Gastrocnemius medialis (tissue), 4 donors: Measurements from ENCODE around the gene SMARCAL1. TPM values are rescaled to one million over a fixed set of nuclear protein-coding genes. Genes with fewer than 3 reads are reported as not detected.

Experiments used
- ATAC-seq, 2 donors: fragments of 150-250 bp; one replicate each; pipeline ENCODE4 v1.9.1; 2016
- DNase-seq, 2 donors: peaks; one replicate each; pipeline ENCODE4 v3.0.0-alpha.2; 2019
- H3K27ac ChIP-seq, 4 donors: fragments of 200-600 bp; sonication (generic); 1 replicate in 1 of 4; 2 replicates in 3 of 4; pipeline ENCODE4 v1.5.1; 2016 to 2018; ENCODE audit warnings: mild to moderate bottlenecking in 2 of 4, moderate library complexity in 1 of 4
- H3K27me3 ChIP-seq, 3 donors: fragments of 200-600 bp; sonication (generic) in 2 of 3; 1 replicate in 1 of 3; 2 replicates in 2 of 3; pipeline versions ENCODE4 v1.5.1 to v1.6.0; 2016 to 2019; ENCODE audit warnings: mild to moderate bottlenecking in 1 of 3, moderate library complexity in 1 of 3
- H3K36me3 ChIP-seq, 2 donors: fragments of 200-600 bp; sonication (generic) in 1 of 2; one replicate each; pipeline ENCODE4 v1.5.1; 2017 to 2018
- H3K4me1 ChIP-seq, 2 donors: fragments of 200-600 bp; sonication (generic) in 1 of 2; one replicate each; pipeline ENCODE4 v1.5.1; 2016 to 2017; ENCODE audit warnings: mild to moderate bottlenecking in 2 of 2
- H3K4me3 ChIP-seq, 4 donors: fragments of 200-600 bp; sonication (generic) in 3 of 4; 1 replicate in 1 of 4; 2 replicates in 3 of 4; pipeline ENCODE4 v1.5.1; 2016 to 2019; ENCODE audit warnings: mild to moderate bottlenecking in 2 of 4
- H3K9me3 ChIP-seq, 3 donors: fragments of 200-600 bp; sonication (generic) in 2 of 3; 1 replicate in 1 of 3; 2 replicates in 2 of 3; pipeline ENCODE4 v1.5.1; 2016 to 2019
- CTCF ChIP-seq, 5 experiments: fragments of 450-650 bp in 3 of 5; fragments of 200-600 bp in 2 of 5; sonication (generic) in 2 of 5; IDR thresholded peaks in 4 of 5; conservative IDR thresholded peaks in 1 of 5; 1 replicate in 4 of 5; 2 replicates in 1 of 5; pipeline ENCODE4 v1.5.1; 2016 to 2019; ENCODE audit warnings: antibody characterized with exemption in 5 of 5, mild to moderate bottlenecking in 3 of 5, moderate library complexity in 3 of 5
- POLR2A ChIP-seq, 2 donors: fragments of 450-650 bp; IDR thresholded peaks; one replicate each; pipeline ENCODE4 v1.6.1; 2017; ENCODE audit warnings: antibody characterized with exemption in 2 of 2, mild to moderate bottlenecking in 2 of 2, moderate library complexity in 2 of 2
- in situ Hi-C, 4 donors: fragments of 200-750 bp; cut with MboI; loops; one replicate each; pipeline versions ENCODE4 v1.15.0 to v1.8.0; 2017; ENCODE audit warnings: low sequenced_read_pairs in 4 of 4
- intact Hi-C: fragments of 100-400 bp; cut with DNase I; formaldehyde crosslinking; loops from one replicate; pipeline ENCODE4 v1.15.1; 2023; ENCODE audit warnings: low total_unique reads
- total RNA-seq, 4 donors: library from RNA; depleted of rRNA; stranded (reverse); fragments of >200 nt; gene quantifications; one replicate each; pipeline versions ENCODE4 v1.1.0 to v1.2.3, GENCODE V29; 2016

Gene SMARCAL1
- total RNA-seq, 4 donors from 2014 or later = 5.8 to 20.7 (median 7.8) TPM

GRCh38 chr2:216532562-216532961 is 120.3 kb downstream of the SMARCAL1 start:
- TF ChIP-seq POLR2A (IDR thresholded peaks at IDR 0.05) = no peak
- no peak for TF ChIP-seq CTCF (IDR thresholded peaks at IDR 0.05 in 4 of 5, conservative IDR thresholded peaks at IDR 0.05 in 1 of 5)
- Histone ChIP-seq H3K36me3 (no peaks in the 10 kb centered on the region), H3K4me3 (no peak overlapping the region), H3K27me3 (no peaks in the 10 kb centered on the region), H3K4me1 (peaks cover 8 to 21% of the 10 kb centered on the region in 2 donors), H3K9me3 (no peaks in the 10 kb centered on the region), H3K27ac (no peak overlapping the region)
- in situ Hi-C loops (loop anchor here in 1 of 4 donors (25.0 kb wide), 1 partner anchor 1180 kb away; no protein-coding TSS in a partner anchor), intact Hi-C loops (no loop called here)
- DNase-seq (no peak), ATAC-seq (no peak)

Other genes starting within 250 kb of the SMARCAL1 start
- not detected for gene MARCHF4, start 40.0 kb upstream of the SMARCAL1 start, total RNA-seq
- 1,000 to 10,000 TPM; 1,065 to 1,506 (median 1,390) TPM for gene RPL37A, start 86.4 kb downstream of the SMARCAL1 start, total RNA-seq
- 10 to 100 TPM; 14.3 to 44.4 (median 23.6) TPM for gene IGFBP2, start 220.9 kb downstream of the SMARCAL1 start, total RNA-seq